NCI-H146 (cell line): ENCODE measurements around the gene USP6NL.

Experiments
- DNase-seq: peaks from one replicate; lab custom pipeline; 2025; lab: John Stamatoyannopoulos, UW

USP6NL gene

DNA sequence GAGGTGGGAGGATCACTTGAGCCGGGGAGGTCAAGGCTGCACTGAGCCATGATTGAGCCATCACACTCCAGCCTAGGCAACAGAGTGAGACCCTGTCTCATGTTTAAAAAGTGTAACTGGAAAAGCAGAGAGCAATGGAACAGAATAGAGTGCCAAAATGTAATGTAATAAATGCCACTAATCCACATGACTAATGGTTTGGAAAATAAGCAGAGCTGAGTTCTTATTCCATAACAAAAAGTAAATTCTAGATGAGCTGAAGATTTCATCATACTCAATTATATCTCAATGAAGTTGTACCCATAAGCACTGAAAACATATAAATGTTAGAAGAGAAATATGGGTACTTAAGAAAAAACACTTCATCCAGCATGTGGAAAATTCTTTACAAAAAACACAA is 132.6 kb downstream of the USP6NL start:
- DNase-seq = no peak

DNA sequence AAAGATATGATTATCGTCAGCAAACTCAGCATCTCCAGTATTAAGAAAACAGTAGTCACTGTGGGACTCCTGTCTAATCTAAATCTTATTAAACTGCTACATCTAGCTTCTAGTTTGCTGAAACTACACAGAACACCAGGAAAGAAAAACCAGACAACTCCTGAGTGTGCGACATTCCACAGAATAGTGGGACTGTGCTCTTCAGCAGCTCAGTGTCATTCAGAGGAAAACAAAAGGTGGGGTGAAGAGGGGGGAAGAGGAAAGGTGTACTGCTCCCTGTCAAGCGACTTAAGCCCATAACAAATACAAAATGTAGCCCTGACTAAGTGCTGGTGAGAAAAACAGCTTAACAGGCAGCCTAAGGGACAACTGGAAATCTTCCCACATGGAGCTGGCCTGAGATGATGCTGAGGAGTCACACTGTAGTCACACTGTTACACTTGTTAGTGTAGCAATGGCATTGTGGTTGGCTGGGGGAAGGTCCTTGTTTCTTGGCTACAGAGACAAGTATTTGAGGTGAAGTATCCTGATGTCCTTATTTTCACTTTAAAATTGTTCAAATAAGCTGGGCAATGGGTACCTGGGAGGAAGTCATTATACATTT is 135.5 kb downstream of the USP6NL start:
- DNase-seq = no peak

- DNase-seq = no peak
Observed at GRCh38 chr10:11473128-11473760, 138.2 kb downstream of the USP6NL start.

- peak; percentile 76 for DNase-seq
Observed at GRCh38 chr10:11472158-11472753, 139.2 kb downstream of the USP6NL start.

DNA sequence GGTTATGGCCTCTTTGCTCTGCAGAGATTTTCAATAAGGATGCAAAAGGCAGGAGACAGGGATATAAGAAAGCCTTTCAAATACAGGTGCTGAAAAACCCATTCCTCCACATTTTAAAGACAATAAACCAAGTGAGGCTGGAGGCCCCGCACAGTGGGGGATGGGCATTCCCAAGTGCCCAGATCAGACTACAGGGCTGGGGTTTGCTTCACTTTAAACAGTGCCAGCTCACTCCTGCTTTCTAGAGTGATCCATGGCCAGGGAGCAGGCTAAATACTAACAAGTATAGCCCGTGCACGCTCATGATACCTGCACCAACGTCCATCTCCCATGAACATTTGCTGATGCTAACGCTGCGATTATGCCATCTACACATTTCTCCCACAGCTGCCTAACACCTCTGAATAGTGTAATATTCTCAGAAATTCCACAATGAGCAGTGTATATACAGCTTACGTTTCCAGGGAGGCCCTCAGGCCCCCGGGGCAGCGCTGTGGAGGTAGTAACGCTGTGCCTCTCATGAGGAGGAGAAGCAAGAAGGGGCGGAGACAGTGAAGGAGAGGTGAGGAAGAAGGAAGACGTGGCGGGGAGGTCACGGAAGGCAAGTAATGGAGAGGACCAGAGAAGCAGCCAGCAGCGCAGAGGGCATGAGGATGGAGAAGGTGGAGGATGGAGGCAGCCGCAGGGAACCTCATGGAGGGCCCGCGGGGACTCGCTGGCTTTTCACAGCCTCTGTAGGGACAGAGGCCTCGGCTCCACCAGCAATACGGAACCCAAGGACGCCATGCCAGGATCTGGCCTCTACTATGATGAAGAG is 141.7 kb downstream of the USP6NL start:
- DNase-seq = no peak

DNA sequence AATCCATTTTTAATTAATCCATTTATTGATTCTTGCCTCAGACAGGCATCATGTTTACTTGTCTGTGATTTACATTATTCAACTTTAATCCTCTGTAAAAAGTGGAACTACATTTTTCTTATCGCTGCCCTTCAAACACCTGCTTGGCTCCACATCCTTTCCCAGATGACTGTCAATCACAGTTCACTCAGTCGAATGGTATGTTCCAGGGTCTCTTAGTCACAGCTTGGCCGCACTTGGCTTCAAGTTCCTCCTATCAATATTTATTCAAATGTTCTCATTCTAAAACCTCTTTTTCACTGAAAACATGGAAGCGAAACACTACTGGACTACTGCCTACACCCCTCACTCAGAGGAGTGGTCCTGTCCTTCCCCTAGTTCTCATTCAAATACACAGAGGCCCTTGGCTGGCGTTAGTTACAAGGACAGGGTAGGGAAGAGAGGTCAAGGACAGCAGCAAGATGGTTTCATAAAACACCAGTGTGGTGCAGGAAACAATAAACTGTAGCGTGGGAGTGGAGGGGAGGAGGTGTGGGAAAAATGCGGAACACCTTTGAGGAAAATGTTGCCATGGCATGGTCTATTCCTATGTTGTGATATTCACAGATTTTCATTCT is 143.2 kb downstream of the USP6NL start:
- no peak for DNase-seq

GRCh38 chr10:11465406-11465805 is 146.0 kb downstream of the USP6NL start:
- DNase-seq = no peak

DNA sequence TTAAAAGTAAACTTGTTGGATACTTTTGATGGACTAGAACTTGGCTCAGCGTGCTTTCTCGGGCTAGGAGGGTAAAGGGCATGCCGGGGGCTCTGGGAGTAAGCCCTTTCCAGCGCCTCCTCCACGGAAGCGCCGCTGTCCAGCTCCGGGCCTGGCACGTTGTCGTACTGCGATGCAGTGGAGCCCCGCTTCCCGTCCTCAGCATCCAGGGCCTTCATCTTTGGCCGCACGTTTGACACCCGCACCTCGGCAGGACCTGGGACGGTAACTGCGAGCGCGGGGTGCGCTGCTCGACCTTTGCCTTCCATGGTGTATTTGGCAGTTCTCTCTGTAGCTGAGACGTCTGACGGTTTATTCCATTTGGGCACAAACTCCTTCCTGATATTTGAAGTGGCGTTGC is 148.3 kb downstream of the USP6NL start:
- no peak for DNase-seq

GRCh38 chr10:11462071-11462470 is 149.4 kb downstream of the USP6NL start:
- no peak for DNase-seq

DNA sequence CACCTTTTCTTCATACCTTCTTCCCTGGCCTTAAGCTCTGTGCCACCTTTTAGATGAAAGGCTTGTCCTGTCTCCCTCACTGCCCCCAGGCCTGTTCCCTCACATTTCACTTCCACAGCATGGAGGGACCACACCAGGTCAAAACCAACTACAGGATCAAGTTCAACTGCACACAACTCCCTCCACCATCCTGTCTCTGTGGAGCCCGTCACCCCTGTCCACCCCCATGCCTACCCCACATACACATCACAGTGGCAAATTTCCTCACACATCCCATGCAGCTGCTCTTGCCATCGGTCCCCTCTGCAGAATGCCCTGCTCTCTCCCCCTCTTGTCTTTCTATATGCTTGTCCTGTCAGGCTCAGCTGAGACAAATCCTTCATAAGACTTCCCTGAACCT is 154.1 kb downstream of the USP6NL start:
- no peak for DNase-seq

GRCh38 chr10:11454958-11455566 is 156.4 kb downstream of the USP6NL start:
- DNase-seq = no peak

GRCh38 chr10:11454160-11454559 is 157.3 kb downstream of the USP6NL start:
- no peak for DNase-seq

- no peak for DNase-seq
Observed at GRCh38 chr10:11451640-11452260, 159.7 kb downstream of the USP6NL start.

- no peak for DNase-seq
Observed at GRCh38 chr10:11450427-11450826, 161.0 kb downstream of the USP6NL start.

DNA sequence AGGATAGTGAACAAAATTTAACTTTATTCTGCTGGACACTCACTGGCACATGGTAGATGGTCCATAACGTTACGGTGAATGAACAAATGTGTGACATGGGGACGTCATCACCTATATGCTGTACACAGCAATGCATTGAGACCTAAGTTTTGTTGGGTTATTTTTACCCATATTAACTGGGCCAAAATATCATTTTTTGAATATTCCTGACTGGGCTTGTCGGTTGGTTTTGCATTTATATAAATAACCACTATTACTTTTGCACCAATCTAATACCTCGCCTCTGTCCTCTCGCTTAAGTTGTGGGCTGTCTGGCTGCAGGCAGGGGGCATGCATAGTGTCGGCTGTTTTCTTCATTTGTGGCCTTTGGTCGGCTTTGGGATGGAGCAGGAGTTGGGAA is 161.7 kb downstream of the USP6NL start:
- no peak for DNase-seq

GRCh38 chr10:11448545-11449244 is 162.8 kb downstream of the USP6NL start:
- DNase-seq = no peak

DNA sequence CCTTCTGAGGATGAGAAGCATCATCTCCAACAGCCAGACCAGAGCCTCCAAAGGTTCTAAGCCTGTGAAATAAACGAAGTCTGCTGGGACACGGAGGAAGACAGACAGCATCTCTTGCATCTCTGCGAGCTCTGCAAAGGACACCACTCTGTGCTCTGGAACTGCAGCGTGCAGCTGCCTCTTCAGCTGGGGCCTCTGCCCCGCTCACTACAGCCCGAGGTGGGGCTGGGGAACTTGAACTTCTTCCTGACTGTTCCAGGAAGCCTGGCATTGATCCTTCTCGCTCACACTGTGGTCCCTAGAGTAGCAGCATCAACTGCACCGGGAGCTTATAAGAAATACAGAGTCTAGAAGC is 163.3 kb downstream of the USP6NL start:
- no peak for DNase-seq

DNA sequence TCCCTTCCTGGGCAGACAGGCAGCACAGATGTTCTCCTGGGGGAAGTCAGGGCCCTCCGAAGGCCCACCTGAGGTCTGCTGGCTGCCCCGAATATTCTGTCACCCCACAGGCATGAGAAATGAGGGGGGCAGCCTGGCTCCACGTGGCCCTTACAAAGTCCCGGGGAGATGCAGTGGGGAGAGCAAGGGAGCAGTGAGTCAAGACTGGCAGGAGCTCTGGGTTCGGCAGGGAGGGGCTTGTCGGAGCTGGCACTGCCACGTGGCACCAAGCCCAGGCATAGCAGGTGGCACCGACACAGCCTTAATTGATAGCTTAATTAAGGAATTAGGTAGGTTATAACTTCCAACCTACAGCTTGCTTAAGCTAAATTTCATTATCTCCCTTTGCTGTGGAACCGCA is 163.9 kb downstream of the USP6NL start:
- DNase-seq = no peak

GRCh38 chr10:11446864-11447263 is 164.6 kb downstream of the USP6NL start:
- DNase-seq = no peak

DNA sequence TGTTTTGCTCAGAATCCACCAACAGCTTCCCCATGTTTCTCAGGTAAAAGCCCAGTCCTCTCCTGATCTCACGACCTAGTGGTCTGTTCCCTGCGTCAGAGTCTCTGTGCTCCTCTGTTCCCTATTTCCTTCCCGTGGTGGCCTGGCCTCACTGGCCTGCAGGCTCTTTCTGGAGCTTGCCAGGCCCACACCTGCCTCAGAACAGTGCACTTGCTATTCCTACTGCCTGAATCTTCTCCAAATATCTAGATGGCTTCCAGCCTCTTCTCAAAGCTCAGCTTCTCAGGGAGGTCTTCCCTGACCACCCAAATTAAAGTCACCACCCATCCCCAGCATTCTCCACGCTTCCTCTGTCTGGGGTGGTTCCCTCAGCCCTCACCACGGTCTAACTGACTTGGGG is 165.3 kb downstream of the USP6NL start:
- DNase-seq = no peak
